ENCODE data around the gene EPHB1. TPM values are rescaled to one million over a fixed set of nuclear protein-coding genes. Genes with fewer than 3 reads are reported as not detected.

Gene EPHB1
- total RNA-seq, 1 donor from 2014 or later, result 3.8 TPM

DNA sequence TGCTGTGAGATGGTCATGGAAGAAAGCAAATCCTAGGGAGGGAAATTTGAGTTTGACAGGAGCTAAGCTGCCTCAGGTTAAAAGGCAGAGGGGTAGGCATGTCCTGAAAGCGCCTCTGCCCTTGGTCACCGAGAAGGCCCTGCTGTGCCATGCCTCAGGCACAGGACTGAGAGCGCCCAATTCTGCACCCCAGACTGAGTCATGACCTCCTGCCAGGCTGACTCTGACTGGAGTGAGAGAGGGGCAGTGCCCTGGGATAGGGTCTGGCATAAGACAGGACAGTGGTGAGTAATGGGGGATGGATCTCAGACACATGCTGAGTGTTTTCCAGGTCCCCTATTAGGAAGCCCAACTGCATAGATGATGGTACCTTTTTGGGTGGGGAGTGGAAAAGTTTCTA, 44.4 kb downstream of the EPHB1 start:
- CTCF ChIA-PET, result no interaction called here
- H3K4me3 Mint-ChIP-seq, result no peak overlapping the region
- peaks cover 3% of the 10 kb centered on the region for H3K4me1 Mint-ChIP-seq
- POLR2A ChIA-PET, result no interaction called here
- peaks cover 21% of the 10 kb centered on the region for H3K9me3 Mint-ChIP-seq
- intact Hi-C loops (cut with micrococcal nuclease), result no loop called here
- DNase-seq (no peak), ATAC-seq (ENCODE audit: low read depth) (no peak)
- TF ChIP-seq, protein P1, sequence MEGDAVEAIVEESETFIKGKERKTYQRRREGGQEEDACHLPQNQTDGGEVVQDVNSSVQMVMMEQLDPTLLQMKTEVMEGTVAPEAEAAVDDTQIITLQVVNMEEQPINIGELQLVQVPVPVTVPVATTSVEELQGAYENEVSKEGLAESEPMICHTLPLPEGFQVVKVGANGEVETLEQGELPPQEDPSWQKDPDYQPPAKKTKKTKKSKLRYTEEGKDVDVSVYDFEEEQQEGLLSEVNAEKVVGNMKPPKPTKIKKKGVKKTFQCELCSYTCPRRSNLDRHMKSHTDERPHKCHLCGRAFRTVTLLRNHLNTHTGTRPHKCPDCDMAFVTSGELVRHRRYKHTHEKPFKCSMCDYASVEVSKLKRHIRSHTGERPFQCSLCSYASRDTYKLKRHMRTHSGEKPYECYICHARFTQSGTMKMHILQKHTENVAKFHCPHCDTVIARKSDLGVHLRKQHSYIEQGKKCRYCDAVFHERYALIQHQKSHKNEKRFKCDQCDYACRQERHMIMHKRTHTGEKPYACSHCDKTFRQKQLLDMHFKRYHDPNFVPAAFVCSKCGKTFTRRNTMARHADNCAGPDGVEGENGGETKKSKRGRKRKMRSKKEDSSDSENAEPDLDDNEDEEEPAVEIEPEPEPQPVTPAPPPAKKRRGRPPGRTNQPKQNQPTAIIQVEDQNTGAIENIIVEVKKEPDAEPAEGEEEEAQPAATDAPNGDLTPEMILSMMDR (IDR thresholded peaks at IDR 0.05), result no peak
- no peaks in the 10 kb centered on the region for H3K36me3 Mint-ChIP-seq (ENCODE audit: low read depth)
- H3K27ac Mint-ChIP-seq, result no peak overlapping the region
- peaks cover 3% of the 10 kb centered on the region for H3K27me3 Mint-ChIP-seq

DNA sequence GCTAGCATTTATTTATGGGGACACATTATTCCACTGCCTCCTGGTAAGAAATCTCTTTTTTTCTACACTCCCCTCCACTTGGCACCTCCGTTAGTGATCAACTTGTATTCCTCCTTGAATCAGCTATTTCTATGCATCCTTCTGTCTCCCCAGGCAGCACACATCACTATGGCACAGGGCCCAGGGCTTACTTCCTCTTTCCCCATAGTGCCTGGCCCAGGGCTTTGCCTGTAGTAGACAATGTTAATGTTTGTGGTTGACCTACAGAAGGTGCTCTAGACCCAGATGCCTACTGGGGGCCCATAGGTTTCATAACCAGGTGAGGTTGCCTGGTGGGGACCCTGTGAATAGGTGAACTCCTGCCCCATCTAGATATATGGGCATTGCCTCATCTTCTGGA, 44.9 kb downstream of the EPHB1 start:
- Mint-ChIP-seq H3K27me3 (peaks cover 6% of the 10 kb centered on the region), H3K4me1 (peaks cover 9% of the 10 kb centered on the region), H3K4me3 (no peak overlapping the region), H3K36me3 (ENCODE audit: low read depth) (no peaks in the 10 kb centered on the region), H3K27ac (no peak overlapping the region), H3K9me3 (peaks cover 24% of the 10 kb centered on the region)
- CTCF ChIA-PET, result no interaction called here
- no peak for DNase-seq
- intact Hi-C loops (cut with micrococcal nuclease), result no loop called here
- no peak for ATAC-seq (ENCODE audit: low read depth)
- POLR2A ChIA-PET, result no interaction called here
- TF ChIP-seq, protein P1 (IDR thresholded peaks at IDR 0.05), result no peak

DNA sequence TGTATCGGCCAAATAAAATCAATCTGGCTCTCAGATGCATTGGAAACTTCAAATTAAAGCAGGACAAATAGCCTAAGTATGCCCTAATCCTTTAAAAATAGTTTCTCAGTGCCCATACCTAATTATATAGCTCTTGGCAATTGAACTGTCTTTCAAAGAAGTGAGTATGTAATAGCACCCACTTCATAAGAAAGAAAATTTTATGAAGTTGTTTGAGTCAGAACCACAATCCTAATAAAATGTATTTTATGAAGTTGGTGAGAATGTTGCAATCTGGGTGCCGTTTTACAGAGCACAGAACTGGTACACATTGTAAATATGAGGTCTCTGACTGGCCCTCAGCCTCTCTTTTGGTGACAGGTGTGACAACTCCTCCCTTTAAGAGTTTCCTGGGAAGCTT, 45.4 kb downstream of the EPHB1 start:
- H3K4me3 Mint-ChIP-seq, result no peak overlapping the region
- H3K27me3 Mint-ChIP-seq, result peaks cover 7% of the 10 kb centered on the region
- no peak for DNase-seq
- ChIA-PET CTCF (no interaction called here), POLR2A (no interaction called here)
- TF ChIP-seq, protein P1 (IDR thresholded peaks at IDR 0.05), result no peak
- ATAC-seq (ENCODE audit: low read depth), result no peak
- H3K4me1 Mint-ChIP-seq, result peaks cover 10% of the 10 kb centered on the region
- H3K9me3 Mint-ChIP-seq, result peaks cover 24% of the 10 kb centered on the region
- no peaks in the 10 kb centered on the region for H3K36me3 Mint-ChIP-seq (ENCODE audit: low read depth)
- intact Hi-C loops (cut with micrococcal nuclease), result no loop called here
- H3K27ac Mint-ChIP-seq, result no peak overlapping the region

DNA sequence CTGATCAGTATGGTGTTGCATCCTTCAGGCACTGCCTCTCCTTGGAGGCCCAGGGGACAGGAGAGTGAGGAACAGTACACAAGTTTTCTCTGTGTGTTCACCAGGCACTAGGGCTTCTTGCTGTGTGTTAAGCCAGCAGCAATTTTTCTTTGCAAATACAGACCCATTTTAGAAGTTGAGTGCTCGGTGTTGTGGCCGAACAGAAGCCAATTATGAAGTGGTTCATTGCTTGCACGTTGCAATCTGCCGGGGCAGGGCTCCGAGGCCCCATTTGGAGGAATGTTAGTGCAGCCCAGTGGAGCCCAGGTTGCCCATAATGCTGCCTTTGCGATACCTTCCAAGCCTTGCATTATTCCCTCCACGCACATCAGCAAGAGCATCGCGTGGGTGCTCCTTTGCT, 51.0 kb downstream of the EPHB1 start:
- intact Hi-C loops (cut with micrococcal nuclease), result no loop called here
- Mint-ChIP-seq H3K4me3 (no peak overlapping the region), H3K27me3 (peaks cover 20% of the 10 kb centered on the region), H3K9me3 (peaks cover 19% of the 10 kb centered on the region), H3K36me3 (ENCODE audit: low read depth) (no peaks in the 10 kb centered on the region), H3K4me1 (peaks cover 14% of the 10 kb centered on the region), H3K27ac (no peak overlapping the region)
- CTCF ChIA-PET, result no interaction called here
- POLR2A ChIA-PET, result no interaction called here
- DNase-seq (no peak), ATAC-seq (ENCODE audit: low read depth) (no peak)
- TF ChIP-seq, protein P1 (IDR thresholded peaks at IDR 0.05), result no peak

DNA sequence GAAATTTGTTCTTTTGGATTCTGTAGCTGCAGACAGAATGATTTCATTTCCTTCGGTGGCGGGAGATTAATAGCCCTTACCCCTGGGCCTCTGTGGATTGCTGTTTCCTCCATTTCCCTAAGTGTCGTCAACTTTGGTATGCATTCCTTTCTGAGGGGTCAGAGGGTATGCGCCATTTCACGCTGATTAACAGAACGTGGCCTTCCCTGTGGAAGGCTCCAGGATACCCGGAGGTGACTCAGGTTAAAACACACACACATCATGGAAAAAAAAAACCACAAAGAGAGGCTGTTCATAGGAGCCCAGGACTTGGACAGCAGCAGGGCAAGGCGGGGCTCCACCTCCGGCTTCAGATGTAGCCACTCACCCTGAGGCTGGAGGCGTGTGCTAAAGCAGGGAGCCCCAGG, 51.9 kb downstream of the EPHB1 start:
- CTCF ChIA-PET, result no interaction called here
- no peak overlapping the region for H3K27ac Mint-ChIP-seq
- POLR2A ChIA-PET, result no interaction called here
- peaks cover 19% of the 10 kb centered on the region for H3K9me3 Mint-ChIP-seq
- intact Hi-C loops (cut with micrococcal nuclease), result no loop called here
- H3K4me3 Mint-ChIP-seq, result no peak overlapping the region
- H3K27me3 Mint-ChIP-seq, result peaks cover 20% of the 10 kb centered on the region
- H3K36me3 Mint-ChIP-seq (ENCODE audit: low read depth), result no peaks in the 10 kb centered on the region
- DNase-seq, result no peak
- ATAC-seq (ENCODE audit: low read depth), result no peak
- TF ChIP-seq, protein P1 (IDR thresholded peaks at IDR 0.05), result no peak
- H3K4me1 Mint-ChIP-seq, result peaks cover 20% of the 10 kb centered on the region
